Endodermal cell (in vitro differentiated cells): Measurements from ENCODE around the gene SLC39A9. TPM values are rescaled to one million over a fixed set of nuclear protein-coding genes. Genes with fewer than 3 reads are reported as not detected.
A peak's percentile ranks its signal among the peaks of the same experiment; 100 is the strongest.

Experiments used
- DNase-seq: peaks from one replicate; pipeline ENCODE4 v3.0.0-alpha.2; 2017
- H3K27ac ChIP-seq: 2 replicates; pipeline ENCODE4 v1.5.1; 2013; ENCODE audit warnings: mild to moderate bottlenecking, low read depth, low read length, moderate library complexity
- H3K27me3 ChIP-seq: 2 replicates; pipeline ENCODE4 v1.6.1; 2013; ENCODE audit warnings: mild to moderate bottlenecking, low read length, moderate library complexity; ENCODE audit not compliant: insufficient read depth, control insufficient read depth, poor library complexity, severe bottlenecking
- H3K36me3 ChIP-seq: 2 replicates; pipeline ENCODE4 v1.7.0; 2013; ENCODE audit warnings: mild to moderate bottlenecking, low read length, moderate library complexity; ENCODE audit not compliant: control insufficient read depth, insufficient read depth
- H3K4me1 ChIP-seq: one replicate; pipeline ENCODE4 v1.7.0; 2013; ENCODE audit warnings: low read length; ENCODE audit not compliant: control insufficient read depth, insufficient read depth
- H3K4me3 ChIP-seq: 2 replicates; pipeline ENCODE4 v1.5.1; 2013; ENCODE audit warnings: mild to moderate bottlenecking, low read length, moderate library complexity
- H3K9ac ChIP-seq: 2 replicates; pipeline ENCODE4 v1.6.1; 2013; ENCODE audit warnings: mild to moderate bottlenecking, low read length, moderate library complexity; ENCODE audit not compliant: poor library complexity, severe bottlenecking; ENCODE audit errors: extremely low read depth
- H3K9me3 ChIP-seq: 2 replicates; pipeline ENCODE4 v1.6.1; 2013; ENCODE audit warnings: mild to moderate bottlenecking, low read length, moderate library complexity; ENCODE audit not compliant: control insufficient read depth
- H3K27ac Mint-ChIP-seq: 2 replicates; pipeline ENCODE4 v1.8.0; 2020; ENCODE audit warnings: mixed read lengths
- H3K27me3 Mint-ChIP-seq: 2 replicates; pipeline ENCODE4 v1.8.0; 2021; ENCODE audit warnings: mild to moderate bottlenecking, mixed read lengths; ENCODE audit not compliant: insufficient read depth
- H3K36me3 Mint-ChIP-seq: 2 replicates; pipeline ENCODE4 v1.8.0; 2020; ENCODE audit warnings: low read depth, mixed read lengths
- H3K4me1 Mint-ChIP-seq: 2 replicates; pipeline ENCODE4 v1.8.0; 2020; ENCODE audit warnings: mixed read lengths
- H3K4me3 Mint-ChIP-seq: 2 replicates; pipeline ENCODE4 v1.8.0; 2020; ENCODE audit warnings: mild to moderate bottlenecking, moderate library complexity, mixed read lengths
- H3K9me3 Mint-ChIP-seq: 2 replicates; pipeline ENCODE4 v1.8.0; 2020; ENCODE audit warnings: mild to moderate bottlenecking, mixed read lengths
- CTCF ChIP-seq: fragments of 200-600 bp; sonication (generic); conservative IDR thresholded peaks from 2 replicates; pipeline ENCODE4 v1.5.0; 2021; ENCODE audit warnings: antibody characterized with exemption, mild to moderate bottlenecking
- WGBS, 2 experiments: methylation state at CpG; one replicate each; pipeline versions ENCODE4 v1.1.5 to v1.1.7; 2013; ENCODE audit warnings: missing lambda C conversion rate in 2 of 2, mixed read lengths in 1 of 2; ENCODE audit not compliant: insufficient coverage in 1 of 2, insufficient read length in 1 of 2; 5-methylcytosine and 5-hydroxymethylcytosine counted together
- total RNA-seq, 2 donors: library from RNA; stranded (reverse); fragmentation: NEBNext Ultra II Directional in 1 of 2; extraction: Animal tissue kit (Norgen Biotek cat#: 25700) in 1 of 2; gene quantifications; 2 replicates in 1 of 2; 3 replicates in 1 of 2; pipeline ENCODE4 v1.2.1, GENCODE V29; 2021

SLC39A9 gene
- total RNA-seq, 2 donors from 2014 or later: 40.8 to 53.8 TPM

- no peak overlapping the region for H3K4me3 Mint-ChIP-seq
- H3K36me3 Mint-ChIP-seq: peaks cover 34% of the 10 kb centered on the region
- Histone ChIP-seq H3K4me3 (no peak overlapping the region), H3K36me3 (peaks cover 52% of the 10 kb centered on the region), H3K27me3 (no peaks in the 10 kb centered on the region), H3K4me1 (no peaks in the 10 kb centered on the region), H3K27ac (no peak overlapping the region), H3K9ac (no peak overlapping the region), H3K9me3 (no peaks in the 10 kb centered on the region)
- H3K27me3 Mint-ChIP-seq: no peaks in the 10 kb centered on the region
- DNase-seq: no peak
- no peaks in the 10 kb centered on the region for H3K4me1 Mint-ChIP-seq
- H3K9me3 Mint-ChIP-seq: no peaks in the 10 kb centered on the region
- no peak for TF ChIP-seq CTCF
- 60 to 79% methylated on average over 1 of the region's 1 CpG for WGBS, 2 experiments
- no peak overlapping the region for H3K27ac Mint-ChIP-seq
Measured at GRCh38 chr14:69459122-69459521, 60.6 kb downstream of the SLC39A9 start.

- whole genome bisulfite sequencing, 2 experiments: 62 to 65% methylated on average over 4 of the region's 4 CpGs
- Mint-ChIP-seq H3K36me3 (peaks cover 32% of the 10 kb centered on the region), H3K27me3 (no peaks in the 10 kb centered on the region), H3K9me3 (no peaks in the 10 kb centered on the region), H3K4me1 (no peaks in the 10 kb centered on the region), H3K4me3 (no peak overlapping the region), H3K27ac (no peak overlapping the region)
- DNase-seq: peak; percentile 71
- Histone ChIP-seq H3K4me1 (no peaks in the 10 kb centered on the region), H3K9me3 (no peaks in the 10 kb centered on the region), H3K27ac (no peak overlapping the region), H3K9ac (no peak overlapping the region), H3K4me3 (no peak overlapping the region), H3K27me3 (no peaks in the 10 kb centered on the region), H3K36me3 (peaks cover 41% of the 10 kb centered on the region)
- TF ChIP-seq CTCF: peak; percentile 92
Measured at GRCh38 chr14:69460093-69460701, 61.7 kb downstream of the SLC39A9 start.

GRCh38 chr14:69464379-69464778 lies 65.9 kb downstream of the SLC39A9 start:
- Mint-ChIP-seq H3K4me1 (no peaks in the 10 kb centered on the region), H3K36me3 (peaks cover 8% of the 10 kb centered on the region), H3K27me3 (no peaks in the 10 kb centered on the region), H3K4me3 (no peak overlapping the region), H3K27ac (no peak overlapping the region), H3K9me3 (no peaks in the 10 kb centered on the region)
- Histone ChIP-seq H3K4me3 (no peak overlapping the region), H3K9me3 (no peaks in the 10 kb centered on the region), H3K27ac (no peak overlapping the region), H3K4me1 (no peaks in the 10 kb centered on the region), H3K9ac (no peak overlapping the region), H3K27me3 (no peaks in the 10 kb centered on the region), H3K36me3 (peaks cover 11% of the 10 kb centered on the region)
- no peak for TF ChIP-seq CTCF
- no peak for DNase-seq
